ENCODE measurements around the gene LRP1-AS.

LRP1-AS gene

GRCh38 chr12:57180321-57180989 lies 33.0 kb upstream of the LRP1-AS start:
- H3K4me3 ChIP-seq (ENCODE audit: low read length in 2 of 2): no peak overlapping the region
- no peak overlapping the region for H3K9ac ChIP-seq (ENCODE audit: low read depth, low read length, poor library complexity)
- H2BK5ac ChIP-seq (ENCODE audit: low read length): no peak overlapping the region
- no peak overlapping the region for H2BK120ac ChIP-seq (ENCODE audit: low read depth, low read length)
- no peak overlapping the region for H3K18ac ChIP-seq (ENCODE audit: low read length)
- no peak overlapping the region for H2BK12ac ChIP-seq (ENCODE audit: low read length)
- no peak overlapping the region for H4K91ac ChIP-seq (ENCODE audit: low read depth, low read length, poor library complexity)
- H3K79me1 ChIP-seq (ENCODE audit: low read depth, low read length): peaks cover 14% of the 10 kb centered on the region
- WGBS, 2 donors (ENCODE audit: extremely low coverage in 2 of 2, insufficient read length in 2 of 2, insufficient replicate concordance in 1 of 2): no CpG with 5 or more reads among the region's 20 CpGs
- H3K23ac ChIP-seq (ENCODE audit: low read depth, low read length, poor library complexity): peak overlapping the region; percentile 78
- H4K8ac ChIP-seq (ENCODE audit: low read depth, low read length): no peak overlapping the region
- H2BK15ac ChIP-seq (ENCODE audit: low read length): no peak overlapping the region
- H3K36me3 ChIP-seq (replicated peaks in 1 of 2; ENCODE audit: control insufficient read depth in 2 of 2, insufficient read depth in 2 of 2, low read length in 2 of 2): peaks cover 68 to 96% of the 10 kb centered on the region in 2 donors
- no peaks in the 10 kb centered on the region for H3K27me3 ChIP-seq (ENCODE audit: control insufficient read depth in 3 of 3, insufficient read depth in 3 of 3, low read depth in 1 of 3, low read length in 3 of 3)
- H3K9me3 ChIP-seq (replicated peaks in 1 of 2; ENCODE audit: control insufficient read depth in 2 of 2, insufficient read depth in 1 of 2, low read depth in 1 of 2, low read length in 2 of 2): no peaks in the 10 kb centered on the region
- H2AK5ac ChIP-seq (ENCODE audit: low read depth, low read length): no peak overlapping the region
- H2AFZ ChIP-seq (ENCODE audit: low read length): no peak overlapping the region
- no peak overlapping the region for H3K4ac ChIP-seq (ENCODE audit: low read length)
- no peak overlapping the region for H3K4me2 ChIP-seq (ENCODE audit: insufficient read depth, low read length, poor library complexity, severe bottlenecking)
- H3K27ac ChIP-seq (replicated peaks; ENCODE audit: low read length): no peak overlapping the region
- H3K4me1 ChIP-seq (ENCODE audit: control insufficient read depth in 2 of 2, insufficient read depth in 1 of 2, low read depth in 1 of 2, low read length in 2 of 2): no peaks in the 10 kb centered on the region
- no peak overlapping the region for H3K14ac ChIP-seq (ENCODE audit: low read length)
- DNase-seq (ENCODE audit: low spot score): no peak

- WGBS, 2 donors (ENCODE audit: extremely low coverage in 2 of 2, insufficient read length in 2 of 2, insufficient replicate concordance in 1 of 2): no CpG with 5 or more reads among the region's 27 CpGs
- Histone ChIP-seq H3K4me2 (ENCODE audit: insufficient read depth, low read length, poor library complexity, severe bottlenecking) (no peak overlapping the region), H3K27ac (replicated peaks; ENCODE audit: low read length) (no peak overlapping the region), H3K9ac (ENCODE audit: low read depth, low read length, poor library complexity) (peak overlapping the region; percentile 50), H3K14ac (ENCODE audit: low read length) (no peak overlapping the region), H2AK5ac (ENCODE audit: low read depth, low read length) (no peak overlapping the region), H3K4ac (ENCODE audit: low read length) (no peak overlapping the region), H2AFZ (ENCODE audit: low read length) (no peak overlapping the region), H2BK12ac (ENCODE audit: low read length) (no peak overlapping the region), H3K18ac (ENCODE audit: low read length) (no peak overlapping the region), H3K79me1 (ENCODE audit: low read depth, low read length) (peaks cover 11% of the 10 kb centered on the region), H3K27me3 (ENCODE audit: control insufficient read depth in 3 of 3, insufficient read depth in 3 of 3, low read depth in 1 of 3, low read length in 3 of 3) (no peaks in the 10 kb centered on the region), H4K91ac (ENCODE audit: low read depth, low read length, poor library complexity) (no peak overlapping the region), H3K36me3 (replicated peaks in 1 of 2; ENCODE audit: control insufficient read depth in 2 of 2, insufficient read depth in 2 of 2, low read length in 2 of 2) (peaks cover 62 to 96% of the 10 kb centered on the region in 2 donors), H2BK120ac (ENCODE audit: low read depth, low read length) (no peak overlapping the region), H4K8ac (ENCODE audit: low read depth, low read length) (no peak overlapping the region), H3K9me3 (replicated peaks in 1 of 2; ENCODE audit: control insufficient read depth in 2 of 2, insufficient read depth in 1 of 2, low read depth in 1 of 2, low read length in 2 of 2) (no peaks in the 10 kb centered on the region), H3K23ac (ENCODE audit: low read depth, low read length, poor library complexity) (no peak overlapping the region), H2BK5ac (ENCODE audit: low read length) (no peak overlapping the region), H3K4me3 (ENCODE audit: low read length in 2 of 2) (no peak overlapping the region), H2BK15ac (ENCODE audit: low read length) (no peak overlapping the region), H3K4me1 (ENCODE audit: control insufficient read depth in 2 of 2, insufficient read depth in 1 of 2, low read depth in 1 of 2, low read length in 2 of 2) (no peaks in the 10 kb centered on the region)
- no peak for DNase-seq (ENCODE audit: low spot score)
Measured at GRCh38 chr12:57179331-57180086, 32.1 kb upstream of the LRP1-AS start.

- H2BK12ac ChIP-seq (ENCODE audit: low read length): no peak overlapping the region
- no CpG with 5 or more reads among the region's 14 CpGs for WGBS, 2 donors (ENCODE audit: extremely low coverage in 2 of 2, insufficient read length in 2 of 2, insufficient replicate concordance in 1 of 2)
- no peak overlapping the region for H3K14ac ChIP-seq (ENCODE audit: low read length)
- no peak overlapping the region for H3K27ac ChIP-seq (replicated peaks; ENCODE audit: low read length)
- H3K9me3 ChIP-seq (replicated peaks in 1 of 2; ENCODE audit: control insufficient read depth in 2 of 2, insufficient read depth in 1 of 2, low read depth in 1 of 2, low read length in 2 of 2): no peaks in the 10 kb centered on the region
- H3K4me1 ChIP-seq (ENCODE audit: control insufficient read depth in 2 of 2, insufficient read depth in 1 of 2, low read depth in 1 of 2, low read length in 2 of 2): no peaks in the 10 kb centered on the region
- no peak overlapping the region for H2BK15ac ChIP-seq (ENCODE audit: low read length)
- H2BK120ac ChIP-seq (ENCODE audit: low read depth, low read length): no peak overlapping the region
- H3K4ac ChIP-seq (ENCODE audit: low read length): no peak overlapping the region
- H3K4me2 ChIP-seq (ENCODE audit: insufficient read depth, low read length, poor library complexity, severe bottlenecking): no peak overlapping the region
- H2AFZ ChIP-seq (ENCODE audit: low read length): no peak overlapping the region
- peaks cover 60 to 95% of the 10 kb centered on the region in 2 donors for H3K36me3 ChIP-seq (replicated peaks in 1 of 2; ENCODE audit: control insufficient read depth in 2 of 2, insufficient read depth in 2 of 2, low read length in 2 of 2)
- no peak for DNase-seq (ENCODE audit: low spot score)
- no peaks in the 10 kb centered on the region for H3K27me3 ChIP-seq (ENCODE audit: control insufficient read depth in 3 of 3, insufficient read depth in 3 of 3, low read depth in 1 of 3, low read length in 3 of 3)
- H3K79me1 ChIP-seq (ENCODE audit: low read depth, low read length): peaks cover 4% of the 10 kb centered on the region
- peak overlapping the region; percentile 59 for H3K23ac ChIP-seq (ENCODE audit: low read depth, low read length, poor library complexity)
- no peak overlapping the region for H2BK5ac ChIP-seq (ENCODE audit: low read length)
- no peak overlapping the region for H4K91ac ChIP-seq (ENCODE audit: low read depth, low read length, poor library complexity)
- H3K9ac ChIP-seq (ENCODE audit: low read depth, low read length, poor library complexity): no peak overlapping the region
- H4K8ac ChIP-seq (ENCODE audit: low read depth, low read length): peak overlapping the region; percentile 57
- H3K18ac ChIP-seq (ENCODE audit: low read length): no peak overlapping the region
- H2AK5ac ChIP-seq (ENCODE audit: low read depth, low read length): no peak overlapping the region
- no peak overlapping the region for H3K4me3 ChIP-seq (ENCODE audit: low read length in 2 of 2)
Measured at GRCh38 chr12:57178213-57178612, 30.8 kb upstream of the LRP1-AS start.

- H3K4me2 ChIP-seq (ENCODE audit: insufficient read depth, low read length, poor library complexity, severe bottlenecking): no peak overlapping the region
- H2BK120ac ChIP-seq (ENCODE audit: low read depth, low read length): no peak overlapping the region
- H3K27ac ChIP-seq (replicated peaks; ENCODE audit: low read length): no peak overlapping the region
- no peak for DNase-seq (ENCODE audit: low spot score)
- H3K4me3 ChIP-seq (ENCODE audit: low read length in 2 of 2): no peak overlapping the region
- no peak overlapping the region for H4K91ac ChIP-seq (ENCODE audit: low read depth, low read length, poor library complexity)
- H3K4ac ChIP-seq (ENCODE audit: low read length): no peak overlapping the region
- no peak overlapping the region for H3K23ac ChIP-seq (ENCODE audit: low read depth, low read length, poor library complexity)
- H3K4me1 ChIP-seq (ENCODE audit: control insufficient read depth in 2 of 2, insufficient read depth in 1 of 2, low read depth in 1 of 2, low read length in 2 of 2): no peaks in the 10 kb centered on the region
- H2AK5ac ChIP-seq (ENCODE audit: low read depth, low read length): no peak overlapping the region
- H2BK12ac ChIP-seq (ENCODE audit: low read length): no peak overlapping the region
- H3K18ac ChIP-seq (ENCODE audit: low read length): no peak overlapping the region
- H3K79me1 ChIP-seq (ENCODE audit: low read depth, low read length): peaks cover 4% of the 10 kb centered on the region
- peaks cover 62 to 98% of the 10 kb centered on the region in 2 donors for H3K36me3 ChIP-seq (replicated peaks in 1 of 2; ENCODE audit: control insufficient read depth in 2 of 2, insufficient read depth in 2 of 2, low read length in 2 of 2)
- no CpG with 5 or more reads among the region's 16 CpGs for WGBS, 2 donors (ENCODE audit: extremely low coverage in 2 of 2, insufficient read length in 2 of 2, insufficient replicate concordance in 1 of 2)
- H3K27me3 ChIP-seq (ENCODE audit: control insufficient read depth in 3 of 3, insufficient read depth in 3 of 3, low read depth in 1 of 3, low read length in 3 of 3): no peaks in the 10 kb centered on the region
- no peak overlapping the region for H2BK15ac ChIP-seq (ENCODE audit: low read length)
- no peaks in the 10 kb centered on the region for H3K9me3 ChIP-seq (replicated peaks in 1 of 2; ENCODE audit: control insufficient read depth in 2 of 2, insufficient read depth in 1 of 2, low read depth in 1 of 2, low read length in 2 of 2)
- no peak overlapping the region for H3K9ac ChIP-seq (ENCODE audit: low read depth, low read length, poor library complexity)
- no peak overlapping the region for H4K8ac ChIP-seq (ENCODE audit: low read depth, low read length)
- H3K14ac ChIP-seq (ENCODE audit: low read length): no peak overlapping the region
- no peak overlapping the region for H2AFZ ChIP-seq (ENCODE audit: low read length)
- peak overlapping the region; percentile 15 for H2BK5ac ChIP-seq (ENCODE audit: low read length)
Measured at GRCh38 chr12:57177354-57177753, 29.9 kb upstream of the LRP1-AS start.

Data from neuronal stem cell (in vitro differentiated cells).